GM21576 (cell line): Measurements from ENCODE around the gene CALML3.

Source experiments
- ATAC-seq: cut with Tn5 transposase; IDR thresholded peaks from one replicate; pipeline ENCODE4 v1.9.1; 2021; ENCODE audit warnings: mild to moderate bottlenecking, moderate library complexity; ENCODE audit not compliant: unreplicated experiment

CALML3 gene

DNA sequence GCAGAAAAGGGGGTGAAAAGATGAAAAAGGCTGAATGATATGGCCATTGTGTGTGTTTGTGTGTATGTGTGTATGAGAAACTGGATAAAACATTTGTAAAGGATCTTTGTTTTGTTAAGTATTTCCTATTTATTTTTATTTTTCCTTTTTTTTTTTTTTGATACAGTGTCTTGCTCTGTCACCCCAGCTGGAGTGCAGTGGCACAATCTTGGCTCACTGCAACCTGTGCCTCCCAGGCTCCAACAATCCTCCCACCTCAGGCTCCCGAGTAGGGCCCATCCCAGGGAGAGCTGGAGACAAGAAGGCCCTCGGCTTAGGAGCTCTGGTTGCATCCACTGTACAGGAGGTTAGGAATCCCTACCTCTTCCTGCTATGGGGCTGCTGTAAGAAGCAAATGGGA lies 18.5 kb upstream of the CALML3 start:
- no peak for ATAC-seq

DNA sequence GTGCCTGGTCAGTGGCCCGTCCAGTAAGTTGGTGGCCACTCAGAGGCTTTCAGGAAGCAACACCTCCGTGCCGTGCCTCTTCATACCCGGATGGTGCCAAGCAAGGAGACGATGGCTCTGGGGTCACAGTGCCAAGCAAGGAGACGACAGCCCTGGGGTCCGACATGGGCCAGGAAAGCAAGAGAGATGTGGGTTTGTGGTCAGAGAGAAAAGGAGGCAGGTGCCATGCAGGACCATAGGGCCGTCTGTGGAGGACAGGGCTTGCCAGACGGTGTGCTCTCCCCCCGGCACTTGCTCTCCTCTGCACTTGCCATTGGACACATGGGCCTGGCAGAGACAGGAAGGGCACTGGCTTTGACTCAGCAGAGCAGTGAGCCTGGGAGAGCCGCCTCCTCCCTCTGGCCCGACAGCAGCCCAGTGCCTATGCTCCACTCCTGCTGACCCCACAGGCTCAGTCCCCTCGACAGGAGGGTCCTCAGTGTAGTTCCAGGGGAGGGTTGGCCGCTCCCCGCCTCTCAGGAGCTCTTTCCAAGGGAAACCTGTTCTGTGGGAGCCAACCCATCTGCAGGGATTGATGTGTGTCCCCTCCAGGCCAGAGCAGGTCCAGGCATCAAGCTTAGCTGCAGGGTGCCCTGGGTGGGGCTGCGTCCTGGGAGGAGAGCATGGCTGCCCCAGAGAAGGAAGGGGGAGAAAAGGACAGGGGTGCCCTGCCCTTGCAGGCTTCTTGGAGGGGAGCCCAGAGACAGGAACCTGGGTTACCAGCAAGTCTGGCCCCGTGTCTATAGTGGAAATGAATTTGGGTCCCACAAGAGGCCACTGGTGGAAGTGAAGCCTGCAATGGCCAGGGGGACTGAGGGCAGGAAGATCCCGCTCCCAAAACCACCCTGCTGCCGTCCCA lies 17.8 kb upstream of the CALML3 start:
- ATAC-seq: no peak

DNA sequence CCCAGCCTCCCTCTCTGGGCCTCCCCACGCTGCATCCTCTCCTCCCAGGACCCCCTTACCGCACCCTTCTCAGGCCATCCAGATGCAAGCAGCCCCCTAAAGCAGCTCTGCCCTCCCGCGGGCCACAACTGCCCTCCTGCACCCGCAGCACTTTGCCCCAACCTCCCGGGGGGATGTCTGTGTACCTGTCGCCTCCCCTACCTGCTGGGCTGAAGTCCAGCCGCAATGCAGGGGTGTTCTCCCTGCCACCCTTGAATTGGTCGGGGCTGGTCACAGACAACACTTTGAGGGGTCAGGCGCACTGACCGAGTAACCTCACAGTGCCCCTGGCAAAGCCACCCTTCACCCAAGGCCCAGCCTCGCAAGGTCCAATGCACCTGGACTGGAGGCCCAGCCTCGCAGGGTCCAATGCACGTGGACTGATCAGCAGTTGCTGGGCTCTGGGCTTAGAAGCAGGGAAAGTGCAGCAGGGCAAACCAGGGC lies 17.1 kb upstream of the CALML3 start:
- no peak for ATAC-seq

DNA sequence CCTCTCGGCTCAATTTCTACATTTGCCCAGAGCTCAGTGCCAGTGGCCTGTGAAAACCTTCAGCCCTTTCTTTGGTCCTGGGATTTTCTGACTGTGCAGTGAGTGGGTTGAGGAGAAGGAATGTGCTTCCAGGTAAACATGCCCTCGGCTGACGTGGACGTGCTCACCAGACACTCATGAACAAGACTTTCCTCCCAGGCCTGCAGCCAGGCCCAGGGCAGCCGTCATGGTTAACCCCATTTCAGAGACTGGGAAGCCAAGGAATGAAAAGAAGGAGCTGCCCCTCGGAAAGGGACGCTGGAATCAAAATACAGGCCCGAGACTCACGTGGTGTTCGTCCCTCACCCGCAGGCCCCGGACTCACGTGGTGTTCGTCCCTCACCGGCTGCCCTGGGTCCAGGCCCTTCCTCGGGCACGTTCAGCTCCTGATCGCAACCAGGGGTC lies 16.6 kb upstream of the CALML3 start:
- no peak for ATAC-seq

DNA sequence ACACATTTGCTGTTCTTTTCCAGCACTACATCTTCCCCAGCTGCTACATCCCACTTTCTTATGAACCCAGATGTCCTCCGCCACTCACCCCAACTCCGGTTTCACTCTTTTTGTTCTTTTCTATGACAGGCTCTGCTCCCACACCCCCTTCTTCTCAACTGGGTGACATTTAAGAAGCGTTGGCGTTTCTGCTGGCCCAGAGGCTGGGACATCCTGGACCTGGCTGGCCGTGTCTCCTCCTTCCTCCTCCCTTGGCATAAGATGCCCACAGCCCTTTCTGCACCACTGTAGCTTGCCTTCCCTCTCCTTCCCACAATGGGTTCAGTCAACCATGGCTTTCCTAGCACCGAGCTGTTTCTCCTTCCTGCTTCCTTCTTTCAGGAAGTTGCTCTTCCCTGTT lies 16.0 kb upstream of the CALML3 start:
- ATAC-seq: no peak

DNA sequence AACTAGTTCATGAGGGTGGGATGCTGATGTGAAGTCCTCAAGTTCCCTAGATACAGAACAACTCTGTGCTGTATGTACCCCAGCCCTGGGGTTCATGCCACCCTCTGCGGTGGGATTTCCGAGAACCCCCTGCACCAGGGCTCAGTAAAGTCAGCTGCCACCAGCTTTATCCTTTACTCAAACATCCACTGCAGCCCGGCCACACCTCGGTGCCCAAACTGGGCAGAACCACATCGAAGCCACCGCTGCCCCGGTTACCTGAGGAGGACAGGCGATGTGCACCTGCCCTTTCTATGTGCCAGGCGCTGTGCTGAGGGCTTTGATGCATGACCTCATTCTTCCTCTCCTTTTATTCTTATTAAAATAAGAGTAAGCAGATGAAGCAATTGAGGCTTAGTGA lies 15.5 kb upstream of the CALML3 start:
- no peak for ATAC-seq

DNA sequence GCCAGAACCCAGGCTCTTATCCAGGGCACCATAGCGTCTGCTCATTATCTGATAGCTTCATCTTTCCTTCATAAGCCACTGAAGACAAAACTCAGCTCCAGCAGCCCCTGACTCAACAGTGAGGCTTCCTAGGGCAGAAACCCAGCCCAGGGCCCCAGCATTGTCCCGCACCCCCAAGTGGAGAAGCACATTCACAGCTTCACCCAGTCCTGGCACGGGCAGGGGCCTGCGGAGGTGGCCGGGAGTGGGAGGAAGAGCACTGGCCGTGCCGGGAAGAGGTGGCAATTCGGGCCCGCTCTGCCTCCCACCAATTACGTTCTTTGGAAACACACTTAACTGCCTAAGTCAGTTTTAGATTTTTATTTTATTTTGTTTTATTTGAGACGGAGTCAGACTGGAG lies 15.1 kb upstream of the CALML3 start:
- no peak for ATAC-seq

DNA sequence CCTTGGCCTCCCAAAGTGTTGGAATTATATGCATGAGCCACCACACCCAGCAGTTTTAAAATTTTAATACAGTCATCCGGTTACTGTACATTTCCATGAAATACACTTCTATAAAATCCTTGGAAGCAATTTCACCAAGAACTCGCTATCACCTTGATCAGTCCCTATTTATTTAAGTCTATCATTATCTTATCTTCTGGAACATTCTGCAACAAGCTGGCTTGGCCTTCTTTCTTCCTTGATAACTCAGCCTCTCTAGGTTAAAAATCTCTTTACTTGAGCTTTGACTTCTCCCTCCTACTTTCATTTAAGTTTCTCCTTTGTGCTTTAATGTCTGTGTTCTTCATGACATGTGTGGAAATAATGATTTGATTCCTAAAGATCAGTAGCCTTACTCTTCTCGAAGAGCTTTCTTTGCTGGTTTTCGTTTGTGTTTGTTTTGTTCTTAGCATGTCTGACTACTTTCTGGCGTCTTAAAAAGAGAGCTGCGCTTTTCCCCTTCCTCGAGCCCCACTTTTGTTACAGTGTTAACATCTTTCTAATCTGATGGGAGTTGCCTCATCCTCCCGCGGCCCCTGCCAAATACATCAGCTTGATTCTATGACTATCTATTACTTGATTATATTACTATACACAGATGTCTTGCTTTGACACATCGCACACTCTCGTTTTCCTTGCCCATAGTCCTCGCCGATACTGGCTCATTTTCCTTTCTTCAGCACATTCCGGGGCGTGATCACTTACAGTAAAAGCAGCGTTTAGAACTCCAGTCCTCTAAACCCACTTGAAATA lies 14.3 kb upstream of the CALML3 start:
- no peak for ATAC-seq

DNA sequence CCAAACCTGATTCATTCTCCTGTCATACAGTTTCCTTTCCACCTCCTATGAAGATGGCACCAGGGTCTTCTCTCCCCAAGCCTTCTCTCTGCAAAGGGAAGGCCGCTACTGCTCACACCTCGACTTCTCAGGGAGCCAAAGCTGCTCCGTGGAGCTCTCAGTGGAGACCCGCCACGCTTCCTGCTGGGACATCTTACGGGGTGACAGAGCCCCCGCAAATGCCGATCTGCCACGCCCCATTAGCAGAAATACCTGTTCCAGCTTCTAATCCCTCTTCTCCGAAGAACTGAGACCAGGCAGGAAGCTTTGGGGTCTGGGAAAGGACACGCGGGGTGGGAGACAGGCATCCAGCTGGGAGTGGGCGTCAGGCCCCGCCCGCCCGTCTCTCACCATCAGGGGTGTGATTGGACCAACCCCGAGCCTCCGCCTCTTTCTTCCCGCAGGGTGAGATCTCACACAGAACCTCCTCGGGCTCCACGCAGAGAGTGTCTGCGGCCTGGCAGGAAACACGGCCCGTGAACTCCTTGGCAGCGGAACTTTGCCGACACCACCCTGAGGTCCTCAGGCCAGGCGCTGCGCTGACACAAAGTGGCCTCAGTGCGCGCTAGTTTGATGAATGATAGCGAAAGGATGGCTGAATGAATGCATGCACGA lies 13.4 kb upstream of the CALML3 start:
- no peak for ATAC-seq

DNA sequence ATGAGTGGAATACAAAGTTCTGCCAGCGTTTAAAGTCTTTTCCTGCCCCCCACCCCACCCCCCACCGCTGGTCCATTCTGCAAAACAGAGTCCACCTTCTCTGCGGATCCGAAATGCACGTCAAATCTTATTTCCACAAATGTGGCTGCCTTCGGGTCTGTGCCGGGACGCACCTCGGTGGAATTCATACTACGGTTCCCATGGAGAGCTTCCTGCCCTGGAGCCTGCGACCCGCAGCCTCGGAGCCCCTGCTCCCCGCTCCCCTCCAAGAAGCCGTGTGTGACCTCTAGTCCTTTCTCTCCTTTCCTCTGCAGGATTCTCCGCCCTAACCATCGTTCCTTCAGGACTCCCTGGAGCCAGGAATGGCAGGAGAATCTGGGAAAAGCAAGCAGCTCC lies 12.9 kb upstream of the CALML3 start:
- ATAC-seq: no peak

DNA sequence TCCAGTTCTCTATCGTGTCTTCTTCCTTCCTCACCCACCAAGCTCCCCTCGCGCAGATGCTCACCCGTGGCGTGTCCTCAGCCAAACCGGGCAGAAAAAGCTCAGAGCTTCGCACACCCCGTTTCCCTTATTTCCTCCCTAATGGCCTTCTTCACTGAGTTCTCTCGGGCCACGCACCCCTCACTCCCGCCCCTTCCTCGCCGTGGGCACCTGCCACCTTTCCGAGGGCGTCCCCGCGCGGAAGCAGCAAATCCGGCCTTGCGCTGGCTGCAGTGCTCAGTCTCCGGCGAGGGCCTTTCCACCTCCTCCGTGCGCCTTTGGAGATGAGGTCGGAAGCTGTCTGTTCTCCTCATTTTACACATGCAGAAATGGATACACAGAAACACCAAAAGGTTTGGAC lies 12.4 kb upstream of the CALML3 start:
- no peak for ATAC-seq

DNA sequence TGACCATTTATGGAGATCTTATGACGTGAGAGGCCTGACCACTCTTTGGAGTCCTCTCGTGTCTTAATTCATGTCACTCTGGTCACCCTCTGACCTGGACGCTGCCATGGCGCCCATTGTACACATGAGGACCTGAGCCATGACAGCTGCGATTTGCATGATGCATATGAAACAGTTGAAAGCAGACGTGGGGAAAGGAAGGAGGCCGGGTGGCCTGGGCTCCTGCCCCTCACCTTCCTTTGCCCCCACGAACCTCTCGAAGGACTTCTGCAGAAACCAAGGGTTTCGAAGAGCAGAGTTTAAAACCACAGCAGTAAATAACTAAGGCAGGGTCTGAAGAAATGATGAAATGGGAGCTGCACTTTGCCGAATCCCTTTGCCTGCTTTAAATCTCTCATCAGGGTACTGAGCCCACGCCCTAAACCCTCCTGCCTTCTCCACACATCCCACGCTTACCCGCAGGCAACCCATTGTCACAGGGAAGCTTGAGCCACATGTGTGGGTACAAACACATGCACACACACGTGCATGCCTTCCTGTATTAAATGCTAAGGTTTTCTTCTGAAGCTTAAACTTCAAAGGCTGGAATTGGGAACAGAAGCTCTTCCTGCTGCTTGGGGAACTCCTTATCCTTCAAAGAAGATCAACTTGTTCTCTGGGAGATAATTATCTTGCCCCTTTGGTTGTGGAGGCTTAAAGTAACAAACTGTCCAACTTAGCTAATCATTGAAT lies 11.7 kb upstream of the CALML3 start:
- no peak for ATAC-seq

DNA sequence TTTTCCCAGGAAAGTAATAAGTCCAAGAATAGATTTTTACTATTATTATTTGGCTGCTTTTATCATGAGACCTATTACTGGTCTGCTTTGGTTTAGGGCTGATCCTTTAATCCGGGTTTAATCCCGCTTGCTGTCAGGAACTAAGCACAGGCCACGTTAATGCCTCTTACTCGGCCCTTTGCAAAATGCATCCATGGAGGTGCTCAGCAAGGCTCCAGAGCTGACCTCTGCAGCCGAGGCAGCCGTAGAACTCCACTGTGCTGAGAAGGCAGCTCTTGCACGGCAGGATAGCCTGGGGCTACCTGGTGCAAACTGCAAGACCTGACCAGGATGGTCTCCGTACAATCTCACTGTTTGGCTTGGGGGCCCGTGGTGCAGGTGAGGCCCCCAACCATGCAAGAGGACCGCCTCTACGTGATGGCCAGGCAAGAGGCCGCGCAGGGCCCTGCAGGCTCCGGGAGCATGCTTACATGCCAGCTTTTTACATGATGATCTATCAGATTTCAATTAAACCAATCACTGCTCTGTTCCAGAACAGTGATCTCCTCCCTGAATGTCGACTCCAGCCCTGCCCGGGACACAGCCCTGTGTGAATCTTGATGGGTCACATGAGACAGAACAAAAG lies 10.4 kb upstream of the CALML3 start:
- no peak for ATAC-seq

DNA sequence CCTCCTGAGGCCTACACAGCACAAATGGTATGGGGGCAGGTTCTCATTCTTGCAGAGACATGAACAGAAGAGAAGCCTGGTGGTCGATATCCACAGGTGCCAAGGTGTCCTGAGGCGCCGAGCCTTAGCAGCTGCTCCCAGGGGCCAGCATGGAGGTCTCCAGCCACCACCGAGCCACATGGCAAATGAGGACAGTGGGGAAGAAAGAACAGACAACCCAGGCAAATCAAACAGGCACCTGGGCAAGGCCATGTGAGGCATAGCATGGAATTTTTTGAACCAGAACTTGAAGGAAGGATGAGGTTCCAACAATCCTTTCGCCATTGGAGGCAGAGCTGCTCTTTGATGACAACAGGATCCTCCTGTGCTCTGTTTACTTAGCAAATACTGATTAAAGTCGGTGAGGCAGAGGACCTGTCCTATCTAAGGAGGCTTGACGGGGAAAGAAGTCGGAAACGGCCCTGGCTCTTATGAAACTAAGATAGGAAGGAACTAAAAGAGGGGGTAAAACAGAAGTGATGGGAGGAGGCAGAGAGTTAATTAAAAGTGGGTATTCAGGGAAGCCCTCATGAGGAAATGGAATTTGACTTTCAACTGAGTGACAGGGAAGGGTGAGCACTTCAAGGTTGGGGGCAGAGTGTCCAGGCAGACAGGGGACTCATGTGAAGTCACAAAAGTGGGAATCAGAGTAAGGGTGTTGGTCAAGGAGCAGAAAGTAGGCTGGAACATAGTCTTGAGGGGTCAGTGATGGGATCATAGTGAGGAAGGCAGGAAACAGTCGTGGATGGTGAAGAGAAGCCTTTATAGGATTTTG lies 8.6 kb upstream of the CALML3 start:
- no peak for ATAC-seq

DNA sequence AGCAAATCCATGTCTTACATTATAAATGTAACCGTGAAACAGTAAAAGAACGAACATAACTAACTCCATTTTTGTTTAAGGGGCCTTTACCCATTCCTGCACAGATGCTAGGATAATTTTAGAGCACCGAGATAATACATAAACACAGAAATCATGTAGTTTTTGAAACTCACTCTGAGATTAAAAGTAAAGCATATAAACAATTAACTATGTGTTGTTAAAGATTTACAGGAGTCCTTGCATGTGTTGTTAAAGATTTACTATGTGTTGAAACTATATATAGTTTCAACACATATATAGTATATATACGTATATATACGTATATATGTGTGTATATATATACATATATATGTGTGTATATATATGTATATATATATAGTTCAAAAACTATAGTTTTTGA lies 7.2 kb upstream of the CALML3 start:
- no peak for ATAC-seq

DNA sequence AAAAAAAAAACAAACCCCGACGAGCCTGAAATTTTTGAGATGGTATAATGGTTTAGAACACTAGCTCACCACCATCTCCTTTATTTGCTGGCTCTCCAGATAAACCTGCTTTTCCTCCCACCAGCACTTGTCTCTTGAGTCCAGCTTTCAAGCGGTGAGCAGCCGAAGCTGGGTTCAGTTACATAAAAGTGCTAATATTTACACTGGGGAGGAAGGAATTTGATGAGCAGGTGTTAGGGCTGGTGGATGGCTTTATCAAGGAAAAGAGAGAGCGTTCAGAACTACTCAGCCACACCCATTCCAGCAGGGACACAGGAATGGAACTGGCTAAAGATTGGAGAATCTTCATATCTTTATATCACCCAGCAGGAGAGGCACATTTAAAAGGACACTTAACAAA lies 6.6 kb upstream of the CALML3 start:
- no peak for ATAC-seq

DNA sequence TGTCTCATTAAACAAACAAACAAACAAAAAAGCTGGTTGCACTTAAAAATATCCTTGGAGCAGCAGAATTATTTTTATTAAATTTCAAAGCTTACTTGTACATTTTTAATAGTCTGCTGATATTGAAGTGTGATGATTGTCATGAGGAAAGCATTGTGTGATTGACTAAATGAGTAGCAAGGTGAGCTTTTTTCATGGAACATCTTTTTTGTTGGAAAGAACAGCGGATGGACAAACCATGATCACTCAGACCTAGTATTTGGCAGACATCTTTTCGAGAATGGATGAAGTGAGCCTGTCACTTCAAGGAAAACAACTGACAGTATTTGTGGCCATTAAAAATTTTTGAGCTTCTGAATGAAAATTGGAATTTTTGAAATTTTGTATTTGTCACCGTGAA lies 5.7 kb upstream of the CALML3 start:
- no peak for ATAC-seq

DNA sequence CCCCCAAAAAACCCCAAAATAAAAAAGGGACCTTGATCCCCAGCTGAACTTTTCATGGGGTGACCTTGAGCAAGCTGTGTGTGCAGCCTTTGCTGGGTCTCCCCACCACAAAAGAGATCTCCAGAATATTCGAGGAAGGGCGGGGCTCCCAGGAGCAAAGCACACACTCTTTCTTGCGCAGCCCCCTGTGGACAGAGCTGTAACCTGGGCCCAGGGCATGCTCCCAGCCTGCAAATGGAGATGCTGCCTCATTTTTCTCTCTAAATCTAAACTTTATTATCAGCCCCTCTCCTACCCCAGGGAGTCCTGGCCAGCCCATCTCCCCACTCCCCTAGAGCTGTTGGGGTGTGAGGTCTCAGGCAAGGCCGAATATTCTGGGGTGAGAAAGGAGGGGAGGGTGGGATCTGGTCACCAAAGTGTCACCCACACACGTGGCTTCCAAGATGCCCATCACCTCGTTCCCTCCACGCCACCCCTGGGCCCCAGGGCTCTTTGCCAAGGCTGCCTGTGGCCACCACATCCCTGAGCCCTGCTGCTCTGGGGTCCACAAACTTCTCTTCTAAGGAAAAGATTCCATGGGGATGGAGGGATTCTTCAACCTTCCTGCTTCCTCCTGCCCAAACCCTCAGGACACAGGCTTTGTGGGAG lies 1.7 kb upstream of the CALML3 start:
- ATAC-seq: no peak
